GM12873 (cell line): ENCODE data around the gene CSPG5.

Experiments
- CTCF ChIP-seq: IDR thresholded peaks from 2 replicates; pipeline ENCODE4 v1.5.1; 2012; ENCODE audit warnings: low read depth, mild to moderate bottlenecking, moderate library complexity, low read length, control low read depth; ENCODE audit not compliant: insufficient read depth; ENCODE audit errors: missing control alignments

The CSPG5 gene

DNA sequence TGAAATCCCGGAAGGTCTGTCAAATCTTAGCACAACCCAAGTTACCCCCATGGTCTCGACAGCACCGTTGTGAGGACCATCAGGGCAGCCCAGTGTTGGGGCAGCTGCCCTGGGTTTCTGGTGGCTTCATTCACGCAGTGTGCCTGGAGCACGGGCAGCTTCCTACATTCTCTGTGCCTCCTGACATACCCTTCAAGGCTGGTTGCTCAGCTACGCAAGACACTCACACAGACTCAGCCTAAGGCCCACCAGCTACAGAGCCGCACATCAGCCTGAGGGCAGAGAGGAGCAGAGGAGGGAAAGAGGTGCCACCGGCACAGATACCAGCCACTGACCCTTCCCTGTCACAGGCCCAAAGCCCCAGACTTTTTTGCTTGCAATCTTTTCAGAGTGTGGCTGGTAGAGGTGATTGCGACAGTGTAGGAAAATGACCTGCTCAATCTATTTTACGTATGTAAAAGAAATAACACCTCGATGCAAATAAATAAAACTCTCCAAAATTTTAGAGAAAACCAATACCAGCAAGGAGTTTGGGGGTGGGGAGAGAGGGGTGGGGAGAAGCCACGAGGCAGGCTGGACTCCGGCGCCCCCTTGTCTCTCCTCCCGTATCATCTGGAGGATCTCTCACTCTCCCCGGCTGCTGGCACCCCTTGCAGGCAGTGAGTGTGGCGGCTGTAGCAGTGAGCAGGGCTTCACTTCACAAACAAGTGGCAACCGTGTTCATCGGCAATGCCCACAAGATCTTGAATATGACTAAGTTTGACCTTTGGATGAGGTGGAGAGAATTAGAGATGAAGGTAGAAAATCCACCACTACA, 12.7 kb downstream of the CSPG5 start:
- no peak for TF ChIP-seq CTCF

GRCh38 chr3:47556351-47556750, 22.3 kb downstream of the CSPG5 start:
- no peak for TF ChIP-seq CTCF

GRCh38 chr3:47554335-47554734, 24.3 kb downstream of the CSPG5 start:
- no peak for TF ChIP-seq CTCF

GRCh38 chr3:47553407-47553806, 25.3 kb downstream of the CSPG5 start:
- TF ChIP-seq CTCF, result no peak

- no peak for TF ChIP-seq CTCF
Measured at GRCh38 chr3:47542471-47543173, 36.0 kb downstream of the CSPG5 start.

DNA sequence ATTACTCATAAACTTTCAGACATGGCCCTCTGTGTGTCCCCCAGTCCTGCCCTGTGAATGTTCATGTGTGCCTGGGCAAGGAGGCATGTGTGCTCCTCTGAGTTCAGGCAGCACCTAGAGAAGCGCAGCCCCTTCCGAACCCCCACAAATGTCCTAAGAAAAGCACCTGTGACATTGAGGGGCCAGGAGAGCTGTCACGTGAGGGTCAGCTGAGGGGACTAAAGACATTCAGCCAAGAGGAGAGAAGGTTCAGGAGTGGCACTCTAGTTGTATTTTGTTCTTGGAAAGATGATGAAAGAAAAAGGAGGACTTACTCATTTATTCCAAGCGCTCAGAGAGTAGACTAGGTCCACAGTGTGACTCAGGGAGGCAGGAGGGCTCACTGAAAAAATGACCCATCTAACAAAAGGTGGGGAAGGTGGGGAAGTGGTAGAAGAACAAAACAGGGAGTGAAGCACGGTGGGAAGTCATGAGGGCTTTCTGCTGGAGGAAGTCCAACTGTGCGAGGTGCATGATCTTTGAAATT, 37.0 kb downstream of the CSPG5 start:
- TF ChIP-seq CTCF, result no peak

GRCh38 chr3:47540281-47540680, 38.4 kb downstream of the CSPG5 start:
- no peak for TF ChIP-seq CTCF
